GM18507 (cell line): Measurements from ENCODE around the gene GRB10.
A peak's percentile ranks its signal among the peaks of the same experiment; 100 is the strongest.
"Not testable (repeated sequence)": the region's sequence is repeated elsewhere in the genome, so short reads cannot be mapped to it uniquely, and the experiment has no call there.

ENCODE experiments used
- DNase-seq: peaks from one replicate; pipeline ENCODE4 v3.0.0; 2011; ENCODE audit warnings: low read depth; ENCODE audit not compliant: insufficient read length; ENCODE audit errors: extremely low spot score
- FAIRE-seq: peaks from 2 replicates; lab custom pipeline; 2011; peaks lifted over from hg19 to GRCh38; lab: Jason Lieb, UNC

Gene GRB10

DNA sequence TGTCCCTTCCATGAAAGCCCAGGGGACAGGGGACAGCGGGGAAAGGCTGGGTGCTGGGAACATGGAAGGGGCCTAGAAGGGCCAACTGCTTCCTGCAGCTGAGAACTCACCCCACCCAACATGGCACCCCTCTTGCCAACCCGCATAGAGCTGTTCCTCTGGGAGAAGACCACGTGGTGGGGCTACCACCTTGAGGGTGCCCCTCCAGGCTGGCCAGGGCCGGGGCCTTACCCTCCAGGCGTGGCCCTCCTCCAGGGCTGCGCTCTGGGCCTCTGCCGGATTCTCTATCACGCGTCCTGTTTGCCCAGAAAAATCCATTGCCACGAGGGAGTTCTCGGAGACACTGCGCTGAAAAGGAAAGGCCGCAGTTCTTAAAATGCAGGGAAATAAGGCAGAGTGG lies 177.6 kb downstream of the GRB10 start:
- DNase-seq = no peak
- no peak for FAIRE-seq

DNA sequence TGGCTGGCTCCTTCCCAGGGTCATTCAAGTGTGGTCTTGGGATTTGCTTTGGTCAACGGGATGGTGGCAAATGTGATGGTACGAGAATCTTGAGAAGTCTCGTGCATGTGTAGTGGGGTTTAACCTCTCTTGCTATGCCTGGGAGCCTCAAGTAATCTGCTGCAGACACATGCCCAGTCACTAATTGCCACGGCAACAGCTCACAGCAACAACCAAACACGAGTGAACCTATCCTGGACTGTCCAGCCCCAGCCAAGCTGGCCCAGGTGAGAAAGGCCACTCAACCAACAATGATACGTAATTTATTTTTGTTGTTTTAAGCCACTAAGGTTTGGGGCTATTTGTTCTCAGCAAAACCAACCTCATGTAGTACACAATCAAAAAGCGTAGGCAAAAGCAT lies 179.4 kb downstream of the GRB10 start:
- no peak for DNase-seq

DNA sequence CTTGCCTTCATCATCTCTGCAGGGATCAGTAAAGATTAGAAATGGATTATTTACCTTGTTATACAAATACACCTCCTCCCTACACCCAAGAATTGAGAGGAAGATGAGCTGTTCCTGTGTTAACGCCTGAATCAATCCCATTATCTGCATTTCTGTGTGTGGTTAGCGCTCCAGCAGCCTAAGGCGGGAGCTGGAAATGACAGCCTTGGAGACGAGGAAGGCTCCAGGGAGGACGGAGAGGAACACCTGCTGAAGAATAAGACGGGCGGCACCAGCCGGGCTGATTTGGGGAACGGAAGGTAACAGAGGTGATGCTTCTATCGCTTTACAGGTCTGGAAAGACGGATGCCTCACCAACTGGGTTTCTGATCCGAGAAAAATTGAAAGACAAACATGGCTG lies 183.3 kb downstream of the GRB10 start:
- DNase-seq (no peak), FAIRE-seq (no peak)

More for the DNA sequence above, 179.4 kb downstream of the GRB10 start:
- FAIRE-seq = no peak

DNA sequence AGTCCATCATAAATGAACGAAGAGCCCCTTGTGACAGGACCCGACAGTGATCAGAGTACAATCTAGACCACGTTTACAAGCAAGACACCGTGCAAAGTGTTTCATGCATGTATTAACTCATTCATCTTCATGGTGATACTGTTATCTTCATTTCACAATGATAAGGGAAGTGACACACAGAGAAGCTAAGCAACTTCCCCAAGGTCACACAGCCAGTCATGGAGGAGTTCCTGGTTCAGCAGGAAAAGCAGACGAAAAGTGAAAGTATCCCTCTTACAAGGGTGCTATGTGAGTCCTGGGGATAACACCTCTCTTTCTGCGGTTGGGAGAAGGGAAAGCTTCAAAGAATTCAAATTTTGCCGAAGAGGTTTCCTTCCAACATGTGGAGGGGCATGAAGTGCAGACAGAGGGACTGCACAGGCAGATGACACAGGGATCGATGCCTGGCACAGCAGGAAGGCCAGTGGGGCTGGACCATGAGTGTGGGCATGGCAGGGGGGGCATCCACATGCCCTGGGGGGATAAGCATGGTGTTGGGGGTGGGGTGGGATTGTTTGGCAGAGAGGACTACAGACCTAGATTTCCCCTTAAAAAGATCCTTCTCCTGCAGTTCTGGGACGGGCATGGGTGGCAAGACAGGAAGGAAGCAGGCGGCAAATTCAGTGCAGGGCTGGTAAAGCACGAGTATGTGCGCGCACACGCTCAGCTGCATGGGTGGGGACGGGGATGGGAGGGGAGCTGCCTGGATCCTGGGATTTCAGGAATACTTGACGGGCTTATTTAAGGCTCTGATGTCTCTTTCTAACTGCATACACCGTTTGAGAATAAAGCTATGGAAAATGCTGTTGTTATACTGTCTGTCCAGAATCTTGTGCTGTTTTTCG lies 184.0 kb downstream of the GRB10 start:
- no peak for DNase-seq
- FAIRE-seq = no peak

DNA sequence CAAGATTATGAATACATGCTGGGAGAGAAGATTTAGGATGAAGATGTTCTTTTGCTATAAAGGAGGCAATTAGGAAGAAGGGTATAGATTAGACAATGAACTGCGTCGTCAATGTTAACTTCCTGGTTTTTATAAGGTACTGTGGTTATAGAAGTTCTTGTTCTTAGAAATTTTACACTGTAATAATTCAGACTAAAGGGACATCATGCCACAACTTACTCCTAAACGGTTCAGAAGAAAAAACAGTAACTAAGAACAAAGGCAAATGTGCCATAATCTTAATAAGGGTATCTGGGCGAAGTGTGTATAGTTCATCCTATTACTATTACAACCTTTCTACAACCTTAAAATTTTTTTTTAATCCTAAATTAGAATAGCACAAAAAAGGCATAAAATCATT lies 186.2 kb downstream of the GRB10 start:
- FAIRE-seq (no peak), DNase-seq (no peak)

DNA sequence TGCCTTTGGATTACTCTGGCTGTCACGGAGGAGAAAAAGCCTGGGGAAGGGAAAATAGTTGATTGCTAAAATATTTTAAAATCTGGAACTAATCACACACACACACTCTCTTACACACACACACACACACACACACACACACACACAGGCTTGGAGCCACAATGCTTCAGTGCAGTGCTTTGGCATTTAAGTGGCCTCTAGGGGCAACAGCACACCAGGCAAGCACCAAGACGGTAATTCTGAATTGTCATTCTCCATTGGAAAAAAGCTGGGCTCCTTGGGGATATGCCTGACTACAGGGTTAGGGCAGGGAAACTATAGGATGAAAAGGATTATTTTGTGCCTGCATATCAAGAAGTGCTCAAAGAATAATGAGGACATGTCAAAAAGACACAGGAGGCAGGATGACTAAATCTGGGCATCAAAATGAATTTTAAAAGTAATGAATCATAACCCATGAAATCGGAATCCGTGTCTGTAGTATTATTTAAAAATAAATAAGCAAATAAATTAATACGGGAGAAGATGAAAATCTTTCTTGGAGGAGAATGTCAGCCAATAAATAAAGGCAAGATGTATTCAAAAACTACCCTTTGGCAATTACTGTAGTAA lies 187.1 kb downstream of the GRB10 start:
- FAIRE-seq (no peak), DNase-seq (no peak)

DNA sequence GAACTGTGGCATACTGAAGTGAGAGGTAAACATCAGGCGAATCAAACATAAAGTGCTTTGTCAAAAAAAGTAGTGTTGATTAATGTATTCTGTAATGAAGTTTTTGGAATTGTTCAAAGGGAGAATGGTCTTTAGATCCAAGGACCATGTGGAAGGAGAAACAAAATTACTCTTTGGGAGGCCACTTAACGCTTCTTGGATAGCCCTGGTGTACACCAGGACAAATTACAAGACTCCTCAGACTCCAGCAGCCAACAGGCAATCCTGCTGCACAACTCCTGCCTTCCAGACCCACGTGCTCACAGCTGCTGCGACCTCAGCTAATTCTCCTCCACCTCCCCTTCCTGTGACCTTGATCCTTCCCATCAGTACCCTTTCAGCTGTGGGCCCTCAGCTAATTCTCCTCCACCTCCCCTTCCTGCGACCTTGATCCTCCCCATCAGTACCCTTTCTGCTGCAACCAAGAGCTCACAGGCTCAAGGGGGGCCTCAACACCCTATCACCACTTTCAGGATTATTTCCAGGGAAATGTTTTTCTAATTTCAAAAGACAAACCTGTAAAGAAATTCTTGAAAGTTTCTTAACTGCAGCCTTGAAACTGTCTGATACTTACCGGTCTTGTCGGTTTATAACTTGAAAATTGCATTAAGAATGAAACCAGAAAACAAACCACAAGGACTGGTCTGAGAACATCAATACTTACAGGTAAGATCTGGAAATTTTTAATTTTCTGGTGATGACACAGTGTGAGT lies 187.8 kb downstream of the GRB10 start:
- DNase-seq (no peak), FAIRE-seq (peak; percentile 80)

DNA sequence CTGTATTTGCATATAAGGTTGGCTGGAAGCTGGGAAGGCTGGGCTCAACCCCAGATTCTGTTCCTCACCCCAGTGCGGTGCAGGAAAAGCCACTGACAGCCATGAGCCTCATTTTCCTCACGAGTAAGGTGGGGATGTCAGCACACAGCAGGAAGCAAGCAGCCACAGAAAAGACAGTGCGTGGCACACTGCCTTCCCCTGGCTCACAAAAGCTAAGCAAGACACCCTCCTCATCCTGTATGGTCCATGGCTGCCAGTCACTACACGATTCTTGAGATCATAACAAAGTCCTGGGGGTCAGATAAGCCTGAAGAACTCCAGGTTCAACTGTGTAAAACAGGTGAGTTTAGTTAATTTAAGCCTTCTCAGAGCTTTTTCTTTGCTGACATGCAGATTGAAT lies 188.6 kb downstream of the GRB10 start:
- DNase-seq (no peak), FAIRE-seq (peak; percentile 60)

DNA sequence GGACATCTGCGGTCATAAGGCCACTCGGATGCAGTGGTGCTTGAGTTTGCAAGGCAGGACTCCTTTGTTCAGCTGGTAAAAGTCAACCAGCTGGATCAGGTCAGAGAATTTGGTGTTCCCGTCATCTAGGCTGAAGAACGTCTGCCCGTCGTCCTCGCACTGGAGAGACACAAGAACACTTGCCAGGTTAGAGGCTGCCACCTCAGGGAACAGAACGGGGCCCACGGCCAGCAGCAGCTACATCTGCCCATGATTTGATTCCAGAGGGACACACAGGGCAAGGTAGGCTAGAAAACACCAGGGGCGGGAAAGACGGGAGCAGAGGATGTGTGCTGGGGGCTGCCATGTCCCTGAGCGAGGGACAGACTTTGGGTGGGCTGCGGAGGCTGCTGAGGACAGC lies 189.8 kb downstream of the GRB10 start:
- FAIRE-seq (no peak), DNase-seq (no peak)

DNA sequence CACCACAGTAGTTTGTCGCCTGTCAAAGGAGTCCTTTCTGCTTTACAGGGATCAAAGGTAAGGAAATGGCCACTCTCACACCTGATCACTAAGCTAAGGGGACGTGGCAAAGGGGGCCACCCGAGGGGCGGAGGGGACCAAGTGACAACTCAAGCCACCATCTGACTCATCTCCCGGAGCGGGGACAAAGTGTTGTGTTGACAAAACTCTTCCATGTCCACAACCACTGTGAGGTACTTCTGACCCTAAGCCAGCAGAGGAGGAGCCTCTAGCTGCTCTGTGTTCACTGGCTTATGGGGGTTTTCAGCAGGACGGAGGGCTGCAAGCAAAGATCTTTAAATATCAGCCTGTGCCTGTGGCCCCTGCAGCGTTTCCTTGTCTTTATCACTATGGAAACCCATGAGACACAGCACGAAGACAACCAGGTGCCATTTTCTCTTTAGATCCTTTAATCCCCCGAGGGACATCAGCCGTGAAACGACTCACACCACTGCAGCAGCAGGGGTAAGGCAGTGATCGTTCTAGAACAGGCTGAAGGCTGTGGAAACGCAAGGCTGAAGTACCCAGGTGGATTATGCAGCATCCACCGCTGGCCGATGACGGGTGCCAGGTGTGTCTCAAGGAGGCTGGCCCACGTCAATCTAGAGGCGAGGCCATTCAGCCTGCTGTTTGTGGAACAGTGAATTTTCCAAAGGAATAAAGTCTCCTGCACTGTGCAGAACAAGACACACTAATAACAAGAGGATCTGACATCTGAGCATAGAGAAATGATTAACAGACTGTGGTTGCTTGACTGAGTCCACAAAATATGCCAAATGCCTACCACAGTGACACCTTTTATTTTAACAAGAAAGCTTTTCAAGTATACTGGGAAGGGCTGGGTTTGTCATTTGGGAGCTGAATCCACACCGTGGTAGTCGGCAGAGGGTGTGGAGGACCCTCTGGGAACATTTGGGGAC lies 190.9 kb downstream of the GRB10 start:
- no peak for DNase-seq
- peak; percentile 92 for FAIRE-seq

DNA sequence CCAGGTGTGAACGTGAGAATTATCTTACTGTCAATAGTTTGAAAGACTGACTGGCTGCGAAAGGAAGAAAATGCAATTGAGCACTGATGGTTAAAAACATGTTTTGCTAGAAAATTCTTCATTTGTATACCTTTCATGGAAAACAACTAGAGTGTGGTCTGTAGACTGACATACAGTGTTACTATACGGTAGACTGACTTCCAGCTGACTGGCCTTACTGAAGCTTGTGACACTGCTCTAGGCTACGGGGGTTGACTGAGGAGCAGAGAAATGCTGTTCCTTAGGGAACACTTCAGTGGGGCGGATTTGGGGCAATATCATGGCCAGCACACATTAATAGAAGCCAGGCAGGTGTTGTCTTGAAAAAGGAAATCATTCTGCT lies 191.6 kb downstream of the GRB10 start:
- FAIRE-seq (no peak), DNase-seq (no peak)

DNA sequence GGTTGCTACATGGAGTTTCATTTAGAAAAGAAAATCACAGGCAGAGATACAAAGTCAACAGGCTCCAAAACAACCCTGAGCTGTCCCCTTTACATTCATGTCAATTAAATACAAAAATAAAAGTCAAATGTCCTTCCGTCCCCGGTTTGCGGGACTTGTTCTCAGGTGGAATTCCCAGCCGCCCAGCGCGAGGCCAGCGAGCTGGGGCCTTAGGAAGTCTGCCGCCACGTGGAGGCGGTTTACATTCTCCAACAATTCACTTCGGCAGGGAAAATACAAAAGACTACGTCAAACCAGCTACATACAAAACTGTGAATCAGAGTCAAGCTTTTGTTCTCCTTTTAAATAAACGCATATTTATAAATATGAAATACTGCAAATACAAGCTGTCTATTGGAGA lies 192.2 kb downstream of the GRB10 start:
- FAIRE-seq = no peak
- no peak for DNase-seq

DNA sequence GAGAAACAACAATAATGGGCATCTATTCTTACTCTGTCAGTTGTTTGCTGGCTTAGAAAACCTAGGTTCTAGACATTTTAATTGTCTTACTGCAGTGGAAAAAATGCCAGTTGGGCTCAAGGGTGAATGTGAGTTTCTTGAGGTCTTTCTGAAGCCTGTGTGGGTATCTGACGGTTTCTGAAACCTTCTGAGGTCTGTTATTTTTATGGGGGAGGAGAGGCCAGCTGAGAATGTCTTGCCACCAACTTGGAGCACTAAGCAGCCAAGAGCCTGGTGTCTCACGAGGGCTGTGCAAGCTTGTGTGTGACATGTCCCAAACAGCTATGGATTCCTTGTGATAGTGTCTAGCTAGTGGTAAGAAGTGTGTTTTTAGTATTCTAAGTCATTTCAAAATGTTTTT lies 193.3 kb downstream of the GRB10 start:
- FAIRE-seq (no peak), DNase-seq (no peak)

DNA sequence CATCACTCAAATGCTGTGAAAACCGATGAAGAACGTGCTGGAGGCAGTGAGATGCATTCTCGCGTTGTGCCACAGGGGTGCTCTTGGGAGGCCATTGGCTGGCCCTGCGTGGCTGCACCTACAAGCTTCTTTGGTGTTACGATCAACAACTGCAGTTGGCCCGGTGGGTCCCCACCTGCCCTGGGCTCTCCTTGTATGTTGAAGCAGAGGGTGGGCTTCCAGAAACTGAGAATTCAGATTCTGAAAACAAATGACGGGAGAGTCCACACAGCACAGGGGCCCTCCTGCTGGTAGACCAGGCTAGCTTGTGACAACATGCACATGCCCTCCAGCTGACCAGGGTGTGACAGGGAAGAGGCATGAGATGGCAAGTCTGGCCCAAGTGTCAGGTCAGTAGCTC lies 193.8 kb downstream of the GRB10 start:
- DNase-seq = no peak
- no peak for FAIRE-seq

DNA sequence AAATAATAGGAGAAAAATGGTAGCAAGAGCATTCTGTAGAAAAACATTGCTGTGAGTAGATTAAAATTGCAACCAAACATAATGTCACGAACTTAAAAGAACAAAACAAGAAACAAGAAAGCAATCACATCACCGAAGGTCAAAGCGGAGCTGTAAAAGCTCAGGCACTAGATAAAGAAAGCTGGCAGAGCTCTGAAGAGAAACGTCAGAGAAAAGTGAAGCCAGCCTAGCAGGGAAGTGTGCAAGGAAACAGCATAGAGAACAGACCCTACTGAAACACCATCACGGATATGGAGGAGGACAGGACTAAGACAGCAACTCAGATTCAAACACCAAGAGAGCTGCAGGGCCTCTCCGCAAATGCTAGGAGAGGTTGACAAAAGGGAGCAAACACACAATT lies 195.0 kb downstream of the GRB10 start:
- no peak for DNase-seq
- no peak for FAIRE-seq

DNA sequence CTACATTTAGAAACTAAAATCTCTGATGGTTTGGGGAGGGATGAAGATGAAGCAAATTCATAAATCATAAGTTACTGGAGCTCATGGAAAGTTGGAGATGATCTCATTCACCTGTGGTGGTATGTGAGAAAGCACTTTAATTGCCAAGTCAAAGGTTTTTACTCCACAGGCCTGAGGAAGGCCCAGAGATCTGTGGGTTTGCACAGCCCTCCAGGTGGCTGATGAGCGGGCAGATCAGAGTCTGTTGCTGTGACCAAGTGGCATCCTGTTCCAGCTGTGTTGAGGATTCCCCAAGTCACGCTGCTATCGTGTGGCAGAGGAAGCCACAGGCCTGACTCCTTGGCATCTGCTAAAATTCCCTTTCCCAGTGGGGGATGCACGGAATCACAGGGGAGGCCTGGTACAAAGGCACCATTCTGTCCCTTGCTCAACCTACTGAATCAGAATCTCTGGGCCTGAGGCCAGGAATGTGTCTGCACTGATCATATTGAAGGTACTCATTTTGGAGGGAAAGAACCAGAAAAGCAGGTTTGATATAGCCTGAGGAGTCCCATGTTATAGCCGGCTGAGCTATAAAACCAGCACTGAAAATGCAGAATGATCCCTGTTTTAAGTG lies 197.8 kb downstream of the GRB10 start:
- FAIRE-seq = no peak

DNA sequence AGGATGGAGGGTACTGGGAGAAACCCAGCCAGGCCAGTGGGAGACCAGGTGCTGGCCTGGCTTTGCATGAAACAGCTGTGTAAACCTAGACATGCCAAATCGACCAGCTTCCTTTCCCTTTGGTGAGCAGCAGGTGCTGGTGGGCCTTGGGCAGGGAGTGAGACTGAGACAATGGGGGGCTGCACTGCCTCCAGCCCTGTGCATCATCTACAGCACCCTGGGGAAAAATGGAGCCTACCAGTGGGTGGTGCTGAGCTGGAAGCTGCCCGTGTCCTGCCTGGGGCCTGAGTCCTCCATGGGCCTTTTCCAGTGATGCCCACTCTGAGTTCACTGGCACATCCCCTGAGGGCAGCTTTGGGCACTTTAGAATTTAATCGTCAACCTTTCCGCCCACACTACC lies 198.3 kb downstream of the GRB10 start:
- FAIRE-seq = no peak

More for the DNA sequence above, 197.8 kb downstream of the GRB10 start:
- DNase-seq = no peak

DNA sequence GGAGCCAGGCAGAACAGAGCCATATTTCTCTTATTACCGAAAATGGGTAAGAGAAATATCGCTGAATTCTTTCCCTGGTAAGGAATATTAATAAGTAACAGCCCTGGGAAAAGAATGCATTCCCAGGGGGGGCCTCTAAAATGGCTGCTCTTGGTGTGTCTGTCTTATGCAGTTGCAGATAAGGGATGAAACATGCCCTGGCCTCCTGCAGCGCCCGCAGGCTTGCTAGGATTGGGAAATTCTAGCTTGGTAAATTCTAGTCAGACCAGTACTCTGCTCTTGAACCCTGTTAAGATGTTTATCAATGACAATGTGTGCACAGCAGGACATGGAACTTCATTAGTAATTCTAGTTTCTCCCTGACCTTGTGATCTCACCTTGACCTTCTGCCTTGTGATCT lies 199.4 kb downstream of the GRB10 start:
- DNase-seq, FAIRE-seq: not testable (repeated sequence)

More for the DNA sequence above, 198.3 kb downstream of the GRB10 start:
- DNase-seq = no peak

DNA sequence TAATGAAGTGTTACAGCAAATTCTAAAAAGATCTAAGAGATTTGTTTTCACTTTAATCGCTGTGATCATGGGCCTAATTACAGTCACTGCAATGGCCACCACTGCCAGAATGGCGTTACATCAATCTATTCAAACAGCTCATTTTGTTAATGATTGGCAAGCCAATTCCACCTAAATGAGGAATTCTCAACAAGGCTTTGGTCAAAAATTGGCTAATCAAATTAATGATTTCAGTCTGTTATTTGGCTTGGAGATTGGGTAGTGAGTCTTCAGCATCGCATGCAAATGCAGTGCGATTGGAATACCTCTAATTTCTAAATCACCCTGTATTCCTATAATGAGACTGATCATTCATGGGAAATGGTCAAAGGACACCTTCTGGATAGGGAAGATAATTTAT lies 200.4 kb downstream of the GRB10 start:
- not testable (repeated sequence) for FAIRE-seq, DNase-seq
